ENCODE measurements around the gene ATF4.

Gene ATF4

DNA sequence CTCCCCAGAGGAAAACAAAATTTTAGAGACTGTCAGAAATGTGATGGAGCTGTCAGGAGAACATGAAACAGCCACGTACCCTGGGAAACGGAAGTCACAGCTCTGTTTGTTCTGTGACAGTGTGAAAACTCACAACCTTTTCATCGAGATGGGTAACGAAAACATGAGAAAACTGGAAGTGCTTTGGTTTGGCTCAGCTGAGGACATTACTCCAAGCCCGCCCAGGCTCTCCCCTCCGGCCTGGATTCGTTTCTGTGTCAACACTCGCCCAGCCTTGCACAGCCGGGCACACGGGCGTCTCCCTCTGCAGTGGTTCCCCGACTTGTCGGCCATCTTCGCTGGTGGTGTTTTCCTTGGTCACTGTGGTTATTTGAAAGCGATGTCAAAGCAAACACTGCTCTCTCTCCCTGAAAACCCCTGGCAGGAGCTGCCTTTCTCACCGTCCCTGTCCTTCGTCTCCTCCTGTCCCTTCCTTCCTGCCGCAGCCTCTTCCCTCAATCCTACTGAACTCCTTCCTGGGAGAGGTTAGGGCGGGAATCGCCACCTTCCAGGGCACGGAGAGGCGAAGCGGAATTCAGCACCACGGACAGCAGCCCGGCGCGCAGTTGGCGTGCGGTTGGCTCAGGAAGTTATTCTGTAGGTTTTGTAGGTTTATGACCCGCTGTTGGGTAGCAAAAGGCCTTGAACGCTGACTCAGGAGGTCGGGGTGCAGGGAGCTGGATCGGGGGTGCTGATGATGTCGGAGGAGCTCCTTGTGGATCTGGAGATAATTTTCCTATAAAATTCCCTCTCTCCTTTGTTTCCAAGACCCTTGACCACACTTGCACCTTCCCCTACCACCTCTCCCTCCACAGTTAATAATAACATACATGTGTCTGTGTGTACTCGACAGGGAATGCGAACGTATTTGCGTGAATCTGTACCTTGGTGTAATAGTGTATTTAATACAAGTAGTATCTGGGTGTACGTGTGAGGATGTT lies 25.3 kb downstream of the ATF4 start:
- Histone ChIP-seq H2AFZ (ENCODE audit: low read depth, low read length, severe bottlenecking) (no peak overlapping the region), H3K27ac (ENCODE audit: low read depth, low read length) (no peak overlapping the region), H3K9ac (ENCODE audit: low read length) (no peak overlapping the region), H3K79me2 (ENCODE audit: insufficient read depth, low read length) (no peaks in the 10 kb centered on the region), H3K9me3 (ENCODE audit: insufficient read depth, low read length) (no peaks in the 10 kb centered on the region), H3K4me2 (ENCODE audit: low read depth, low read length, poor library complexity, severe bottlenecking) (no peak overlapping the region), H3K9me2 (replicated peaks; ENCODE audit: insufficient read depth, low read length) (no peaks in the 10 kb centered on the region), H3K27me3 (ENCODE audit: low read length) (no peaks in the 10 kb centered on the region), H3F3A (ENCODE audit: insufficient read depth) (no peaks in the 10 kb centered on the region), H3K36me3 (ENCODE audit: low read length) (no peaks in the 10 kb centered on the region), H4K20me1 (ENCODE audit: low read depth, low read length) (no peaks in the 10 kb centered on the region), H3K4me3 (ENCODE audit: insufficient read depth, low read length, poor library complexity, severe bottlenecking) (no peak overlapping the region)
- TF ChIP-seq EZH2phosphoT487 (conservative IDR thresholded peaks at IDR 0.05; ENCODE audit: low read length) (no peak), CTCF (IDR thresholded peaks at IDR 0.05; ENCODE audit: insufficient read depth, low read length, poor library complexity, severe bottlenecking) (no peak)

DNA sequence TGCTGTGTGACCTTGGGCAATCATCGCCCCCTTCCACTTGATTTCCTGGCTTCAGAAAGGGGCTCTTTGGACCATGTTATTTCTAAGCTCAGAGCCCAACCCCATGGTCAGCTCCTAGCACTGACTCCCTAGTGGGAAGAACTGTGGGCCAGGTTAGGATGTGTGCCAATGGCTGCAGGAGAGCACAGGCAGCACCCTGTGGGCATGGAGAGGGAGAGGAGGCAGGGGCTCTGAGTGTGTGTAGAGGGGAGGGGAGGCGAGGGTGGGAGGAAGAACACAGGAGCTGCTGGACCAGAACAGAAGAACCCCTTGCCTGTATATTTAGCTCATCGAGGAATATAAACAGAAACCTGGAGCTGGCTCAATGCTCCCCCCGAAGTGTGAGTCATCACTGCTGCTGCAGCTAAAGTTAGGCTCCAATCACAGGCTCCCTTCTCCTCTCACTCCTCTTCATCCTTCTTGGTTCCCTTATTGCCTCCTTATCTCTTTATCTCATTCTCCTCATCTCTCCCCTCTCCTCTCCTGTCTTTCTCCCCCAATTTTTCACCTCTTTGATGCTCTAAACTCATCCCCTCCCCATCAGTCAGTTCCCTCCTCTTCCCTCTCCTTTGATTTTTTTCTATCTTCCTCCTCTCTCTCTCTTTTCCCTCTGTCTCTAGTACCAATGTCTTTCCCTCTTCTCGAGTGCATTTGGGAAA lies 26.7 kb downstream of the ATF4 start:
- no peak overlapping the region for H3K4me3 ChIP-seq (ENCODE audit: insufficient read depth, low read length, poor library complexity, severe bottlenecking)
- no peaks in the 10 kb centered on the region for H3K79me2 ChIP-seq (ENCODE audit: insufficient read depth, low read length)
- H3F3A ChIP-seq (ENCODE audit: insufficient read depth), result no peaks in the 10 kb centered on the region
- H3K4me2 ChIP-seq (ENCODE audit: low read depth, low read length, poor library complexity, severe bottlenecking), result no peak overlapping the region
- TF ChIP-seq CTCF (IDR thresholded peaks at IDR 0.05; ENCODE audit: insufficient read depth, low read length, poor library complexity, severe bottlenecking) (no peak), EZH2phosphoT487 (conservative IDR thresholded peaks at IDR 0.05; ENCODE audit: low read length) (no peak)
- H4K20me1 ChIP-seq (ENCODE audit: low read depth, low read length), result no peaks in the 10 kb centered on the region
- no peaks in the 10 kb centered on the region for H3K9me3 ChIP-seq (ENCODE audit: insufficient read depth, low read length)
- H3K27ac ChIP-seq (ENCODE audit: low read depth, low read length), result no peak overlapping the region
- no peaks in the 10 kb centered on the region for H3K27me3 ChIP-seq (ENCODE audit: low read length)
- H3K9ac ChIP-seq (ENCODE audit: low read length), result no peak overlapping the region
- no peaks in the 10 kb centered on the region for H3K36me3 ChIP-seq (ENCODE audit: low read length)
- no peak overlapping the region for H2AFZ ChIP-seq (ENCODE audit: low read depth, low read length, severe bottlenecking)
- H3K9me2 ChIP-seq (replicated peaks; ENCODE audit: insufficient read depth, low read length), result no peaks in the 10 kb centered on the region

GRCh38 chr22:39547587-39547947 lies 27.2 kb downstream of the ATF4 start:
- Histone ChIP-seq H3F3A (ENCODE audit: insufficient read depth) (no peaks in the 10 kb centered on the region), H3K36me3 (ENCODE audit: low read length) (no peaks in the 10 kb centered on the region), H3K9ac (ENCODE audit: low read length) (no peak overlapping the region), H3K79me2 (ENCODE audit: insufficient read depth, low read length) (no peaks in the 10 kb centered on the region), H3K4me2 (ENCODE audit: low read depth, low read length, poor library complexity, severe bottlenecking) (no peak overlapping the region), H3K4me3 (ENCODE audit: insufficient read depth, low read length, poor library complexity, severe bottlenecking) (no peak overlapping the region), H3K9me3 (ENCODE audit: insufficient read depth, low read length) (no peaks in the 10 kb centered on the region), H4K20me1 (ENCODE audit: low read depth, low read length) (no peaks in the 10 kb centered on the region), H2AFZ (ENCODE audit: low read depth, low read length, severe bottlenecking) (no peak overlapping the region), H3K27me3 (ENCODE audit: low read length) (no peaks in the 10 kb centered on the region), H3K27ac (ENCODE audit: low read depth, low read length) (no peak overlapping the region), H3K9me2 (replicated peaks; ENCODE audit: insufficient read depth, low read length) (no peaks in the 10 kb centered on the region)
- no peak for TF ChIP-seq EZH2phosphoT487 (conservative IDR thresholded peaks at IDR 0.05; ENCODE audit: low read length)
- no peak for TF ChIP-seq CTCF (IDR thresholded peaks at IDR 0.05; ENCODE audit: insufficient read depth, low read length, poor library complexity, severe bottlenecking)

All from SU-DHL-6 (cell line).